HG03520 (cell line): Measurements from ENCODE around the gene ZNF804A.

Experiments
- ATAC-seq: cut with Tn5 transposase; IDR thresholded peaks from one replicate; pipeline ENCODE4 v1.9.1; 2021; ENCODE audit warnings: mild to moderate bottlenecking, moderate library complexity; ENCODE audit not compliant: unreplicated experiment

ZNF804A gene

DNA sequence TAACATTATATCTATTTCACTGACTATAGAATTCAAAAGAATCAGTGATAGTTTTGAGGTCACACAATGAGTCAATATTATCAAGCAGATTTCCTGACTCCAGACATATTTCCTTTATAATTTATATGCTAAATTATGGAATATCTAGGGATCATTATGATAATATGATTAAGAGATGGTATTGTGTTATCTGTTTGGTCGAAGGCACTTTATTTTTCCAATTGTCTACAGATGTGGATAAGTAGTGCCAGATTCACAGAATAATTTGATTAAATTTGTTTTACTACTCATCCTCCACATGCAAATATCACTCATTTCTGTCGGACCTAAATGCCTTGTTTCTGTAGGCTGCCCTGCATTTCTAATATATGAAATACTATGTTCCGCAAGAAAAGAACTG is 4.4 kb downstream of the ZNF804A start:
- ATAC-seq: no peak

GRCh38 chr2:184610891-184611290 is 12.6 kb downstream of the ZNF804A start:
- no peak for ATAC-seq

DNA sequence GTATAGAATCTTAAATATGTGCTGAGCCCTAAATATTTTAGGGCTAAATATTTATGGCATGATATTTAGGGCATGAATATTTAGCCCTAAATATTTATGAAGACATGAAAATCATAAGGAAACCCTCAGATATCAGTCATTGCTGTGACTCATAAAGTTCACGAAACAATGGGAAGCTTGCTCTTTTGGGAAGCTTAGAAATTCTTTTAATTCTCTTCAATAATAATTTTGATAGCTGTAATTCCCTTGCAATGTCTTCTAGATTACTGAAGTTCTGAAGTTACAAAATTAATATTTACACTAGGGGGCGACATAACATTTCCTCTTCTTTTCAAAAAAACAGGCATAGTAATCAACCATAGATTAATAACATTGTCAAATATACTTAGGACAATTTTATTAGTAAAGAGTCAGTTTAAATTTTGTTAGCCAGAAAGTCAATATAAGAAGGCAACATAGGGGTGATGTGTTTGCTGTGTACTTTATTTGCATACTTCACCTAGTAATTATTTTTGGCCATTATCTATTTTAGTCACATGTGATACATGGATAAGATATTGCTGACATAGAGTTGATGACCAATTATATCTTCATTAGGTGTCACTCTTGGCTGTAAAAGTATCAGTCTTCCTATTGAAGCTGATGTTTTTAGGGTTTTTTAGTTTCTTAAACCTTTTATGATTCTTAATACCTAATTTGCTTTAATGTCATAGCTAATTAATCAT is 13.2 kb downstream of the ZNF804A start:
- no peak for ATAC-seq

GRCh38 chr2:184620367-184620766 is 22.0 kb downstream of the ZNF804A start:
- no peak for ATAC-seq

GRCh38 chr2:184624311-184624710 is 26.0 kb downstream of the ZNF804A start:
- no peak for ATAC-seq

DNA sequence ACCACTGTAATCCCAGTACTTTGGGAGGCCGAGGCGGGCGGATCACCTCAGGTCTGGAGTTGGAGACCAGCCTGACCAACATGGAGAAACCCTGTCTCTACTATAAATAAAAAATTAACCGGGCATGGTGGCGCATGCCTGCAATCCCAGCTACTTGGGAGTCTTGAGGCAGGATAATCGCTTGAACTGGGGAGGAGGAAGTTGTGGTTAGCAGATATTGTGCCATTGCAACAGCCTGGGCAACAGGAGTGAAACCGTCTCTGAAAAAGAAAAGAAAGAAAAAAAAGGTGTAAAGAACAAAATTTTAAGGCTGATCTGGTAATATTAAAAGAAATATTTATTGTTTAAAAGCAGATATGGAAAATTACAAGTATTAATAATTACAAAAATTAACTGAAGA is 29.7 kb downstream of the ZNF804A start:
- no peak for ATAC-seq

DNA sequence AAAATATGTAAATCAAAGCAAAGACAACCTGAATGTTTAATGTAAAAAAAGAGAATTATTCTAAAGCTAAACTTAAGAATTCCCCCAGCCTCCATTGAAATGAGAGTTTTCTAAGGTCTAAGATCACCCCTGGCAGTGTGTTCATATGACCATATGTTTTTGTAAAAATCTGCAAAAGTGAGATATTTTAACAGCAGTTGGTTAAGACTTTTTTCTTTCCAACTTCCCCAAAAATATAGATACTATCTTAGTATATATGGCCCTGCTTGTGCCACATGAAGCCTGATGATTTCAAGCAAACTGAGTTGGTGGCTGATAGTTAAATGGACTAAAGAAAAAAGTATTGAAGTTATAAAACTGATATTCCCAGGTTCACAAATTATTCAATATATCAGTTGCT is 35.4 kb downstream of the ZNF804A start:
- no peak for ATAC-seq

GRCh38 chr2:184637781-184638180 is 39.5 kb downstream of the ZNF804A start:
- ATAC-seq: no peak

DNA sequence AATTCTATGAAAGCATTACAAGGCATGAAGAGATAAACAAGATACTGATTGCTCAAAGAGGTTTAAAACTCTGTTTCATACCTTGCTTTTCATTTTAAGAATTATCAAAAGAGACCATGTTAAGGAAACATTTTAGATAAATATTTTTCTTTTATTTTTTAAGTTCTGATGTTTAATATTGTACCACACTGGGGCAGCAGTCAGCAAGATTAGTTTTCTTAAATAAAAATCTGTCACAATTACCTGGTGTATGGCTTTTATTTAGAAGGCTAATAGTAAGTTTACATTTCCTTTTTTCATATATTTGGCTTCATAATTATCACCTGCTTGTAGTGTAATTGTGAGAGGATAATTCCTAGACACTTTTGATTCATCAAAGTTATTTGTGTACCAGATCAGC is 46.4 kb downstream of the ZNF804A start:
- ATAC-seq: no peak

DNA sequence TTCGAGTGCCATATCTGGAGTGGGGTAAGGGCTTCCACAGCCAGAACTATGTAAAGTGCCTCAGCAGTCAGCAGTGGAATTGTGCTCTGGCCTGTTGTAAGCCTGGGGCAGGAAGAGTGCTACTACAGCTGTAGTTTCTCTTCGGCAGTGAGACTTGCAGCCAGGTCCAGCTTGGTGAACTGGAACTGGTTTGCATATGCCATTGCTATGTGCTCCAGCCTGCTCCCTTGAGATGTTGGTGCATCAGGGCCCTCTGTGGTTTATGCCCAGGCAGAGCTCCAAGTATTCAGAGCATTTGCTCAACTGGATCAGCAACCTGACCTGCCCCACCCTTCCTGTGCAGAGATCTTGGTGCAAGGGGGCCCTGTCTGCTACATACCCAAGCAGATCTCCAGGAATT is 47.8 kb downstream of the ZNF804A start:
- no peak for ATAC-seq

DNA sequence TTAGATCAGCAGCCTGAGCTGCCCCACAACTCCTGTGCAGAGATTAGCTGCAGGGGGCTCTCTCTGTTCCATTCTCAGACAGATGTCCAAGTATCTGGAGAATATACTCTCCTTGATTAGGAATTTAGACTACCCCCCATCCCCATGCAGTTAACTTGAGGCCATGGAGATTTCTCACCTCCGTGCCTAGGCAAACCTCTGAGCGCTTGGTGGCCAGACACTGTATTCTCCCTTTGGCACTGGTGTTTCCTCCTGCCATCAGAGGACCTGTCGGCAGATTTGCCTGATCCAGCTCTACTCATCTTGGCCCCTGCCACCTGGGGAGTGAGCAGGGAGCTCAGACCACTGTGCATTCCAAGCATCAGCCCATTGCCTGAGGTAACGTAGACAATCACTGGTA is 48.3 kb downstream of the ZNF804A start:
- no peak for ATAC-seq

GRCh38 chr2:184654945-184655344 is 56.6 kb downstream of the ZNF804A start:
- no peak for ATAC-seq

GRCh38 chr2:184677171-184677570 is 78.8 kb downstream of the ZNF804A start:
- ATAC-seq: no peak

- no peak for ATAC-seq
Measured at GRCh38 chr2:184679219-184680018, 81.1 kb downstream of the ZNF804A start.

GRCh38 chr2:184680825-184681224 is 82.5 kb downstream of the ZNF804A start:
- ATAC-seq: no peak

GRCh38 chr2:184681642-184682321 is 83.5 kb downstream of the ZNF804A start:
- no peak for ATAC-seq

DNA sequence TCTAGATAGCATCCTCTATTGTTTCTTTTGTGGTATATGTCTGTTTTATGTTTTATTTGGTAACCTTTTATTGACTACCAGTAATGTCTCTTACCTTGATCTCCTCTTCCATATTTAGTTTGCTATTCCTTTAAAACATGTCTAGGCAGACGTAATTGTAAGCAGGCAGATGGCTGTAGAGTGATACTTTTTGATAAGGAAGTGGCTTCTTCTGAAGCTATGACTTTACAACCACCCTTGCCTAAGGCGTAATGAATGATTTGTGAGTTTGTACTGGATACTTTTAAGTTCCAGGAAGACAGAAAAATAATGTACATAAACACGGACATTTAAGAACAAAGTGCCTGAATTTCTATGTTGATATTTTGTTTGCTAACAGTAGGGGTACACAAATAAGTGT is 85.6 kb downstream of the ZNF804A start:
- ATAC-seq: no peak

DNA sequence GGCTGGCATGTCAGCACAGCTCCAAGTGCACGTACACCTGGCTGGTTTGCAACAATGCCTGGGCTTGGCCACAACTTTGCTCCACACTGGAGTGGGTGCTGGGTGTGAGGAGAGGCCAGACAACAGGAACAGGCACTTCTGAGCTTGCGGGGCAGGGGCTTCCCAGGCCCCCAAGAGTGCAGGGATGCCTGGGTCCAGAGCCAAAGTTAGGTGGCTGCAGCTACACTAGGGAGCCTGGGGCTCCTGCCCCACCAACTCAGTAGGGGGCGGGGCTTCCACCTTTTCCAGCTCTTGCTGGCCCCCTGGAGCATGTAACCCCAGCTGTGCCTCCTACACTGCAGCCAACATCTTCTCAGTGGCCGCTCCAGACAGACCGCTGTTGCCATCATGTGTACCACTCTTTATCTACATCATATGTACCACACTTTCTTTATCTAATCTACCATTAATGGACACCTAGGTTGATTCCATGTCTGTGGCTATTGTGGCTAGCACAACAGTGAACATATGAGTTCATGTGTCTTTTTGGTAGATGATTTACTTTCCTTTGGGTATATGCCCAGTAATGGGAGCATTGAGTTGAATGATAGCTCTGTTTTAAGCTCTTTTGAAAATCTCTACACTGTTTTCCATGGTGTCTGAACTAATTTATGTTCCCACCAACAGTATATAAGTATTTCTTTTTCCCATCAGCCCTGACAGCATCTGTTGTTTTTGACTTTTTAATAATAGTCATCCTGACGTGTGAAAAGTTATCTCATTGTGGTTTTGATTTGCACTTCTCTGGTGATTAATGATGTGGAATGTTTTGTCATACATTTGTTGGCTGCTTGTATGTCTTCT is 87.9 kb downstream of the ZNF804A start:
- ATAC-seq: no peak

DNA sequence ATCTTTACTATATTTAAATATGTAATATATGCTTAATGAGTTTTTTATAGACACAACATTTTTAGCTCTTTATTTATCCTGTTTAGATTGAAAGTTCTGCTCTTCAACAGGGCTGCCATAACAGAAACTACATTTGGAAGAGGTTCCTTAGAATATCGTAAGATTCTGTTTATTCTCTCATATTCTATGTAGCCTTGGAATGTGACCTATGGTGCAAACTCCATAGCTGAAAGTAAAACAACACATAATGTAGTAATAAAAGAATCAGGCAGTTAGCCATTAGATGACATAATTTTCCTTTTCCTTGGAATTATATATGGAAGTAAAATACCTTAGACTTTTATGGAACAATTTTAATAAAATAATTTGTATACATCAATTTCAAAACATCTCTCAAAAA is 91.3 kb downstream of the ZNF804A start:
- ATAC-seq: no peak

DNA sequence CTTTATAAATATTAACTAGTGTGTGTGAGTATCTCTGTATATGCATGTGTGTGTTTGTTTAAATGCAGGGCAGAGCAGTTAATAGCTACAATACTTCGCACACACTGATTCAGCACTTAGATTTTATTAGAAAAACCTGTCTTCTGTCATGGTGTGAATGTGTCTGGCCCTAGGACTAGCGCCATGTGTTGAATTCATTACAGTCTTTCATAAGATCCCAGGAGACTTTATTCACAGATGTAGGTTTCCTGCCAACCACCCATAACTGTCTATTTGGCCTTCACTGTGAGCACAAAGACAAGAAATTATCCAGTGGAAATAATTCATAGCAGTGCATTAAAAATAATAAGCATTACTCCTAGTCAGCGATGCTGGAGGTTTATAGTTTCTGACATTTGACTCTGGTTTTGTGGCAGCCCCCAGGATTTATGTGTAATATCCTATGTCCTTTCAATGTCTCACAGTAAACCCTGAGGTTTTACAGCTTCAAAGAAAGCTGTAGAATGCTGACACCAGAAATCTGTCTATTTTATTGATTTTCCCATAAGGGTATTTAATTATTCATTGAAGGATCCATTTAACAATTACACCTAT is 93.9 kb downstream of the ZNF804A start:
- no peak for ATAC-seq

- ATAC-seq: no peak
Measured at GRCh38 chr2:184696644-184697043, 98.3 kb downstream of the ZNF804A start.
